GM12864 (cell line): ENCODE results near the gene RABL6.

Experiments
- DNase-seq: peaks from one replicate; pipeline ENCODE4 v3.0.0-alpha.2; 2011; ENCODE audit warnings: low read depth
- H3K4me3 ChIP-seq: 2 replicates; pipeline ENCODE4 v1.5.1; 2011; ENCODE audit warnings: mild to moderate bottlenecking, low read depth, low read length, control low read depth
- CTCF ChIP-seq: IDR thresholded peaks from 2 replicates; pipeline ENCODE4 v1.5.1; 2011; ENCODE audit warnings: low read depth, mild to moderate bottlenecking, moderate library complexity, low read length, control low read depth, inconsistent platforms; ENCODE audit errors: missing control alignments

RABL6 gene

GRCh38 chr9:136890661-136891060 lies 82.9 kb downstream of the RABL6 start:
- no peak for DNase-seq
- no peak for TF ChIP-seq CTCF
- no peak overlapping the region for H3K4me3 ChIP-seq
